NCI-H510A treated with DMSO at 0.1 percent for 48 hours (cell line): Measurements from ENCODE around the gene RNASEH2A.
A peak's percentile ranks its signal among the peaks of the same experiment; 100 is the strongest.

Experiments used
- DNase-seq: peaks from one replicate; lab custom pipeline; 2025; lab: John Stamatoyannopoulos, UW

The RNASEH2A gene

GRCh38 chr19:12783291-12783848 lies 23.0 kb upstream of the RNASEH2A start:
- DNase-seq: no peak

- DNase-seq: no peak
Measured at GRCh38 chr19:12783849-12784393, 22.5 kb upstream of the RNASEH2A start.

DNA sequence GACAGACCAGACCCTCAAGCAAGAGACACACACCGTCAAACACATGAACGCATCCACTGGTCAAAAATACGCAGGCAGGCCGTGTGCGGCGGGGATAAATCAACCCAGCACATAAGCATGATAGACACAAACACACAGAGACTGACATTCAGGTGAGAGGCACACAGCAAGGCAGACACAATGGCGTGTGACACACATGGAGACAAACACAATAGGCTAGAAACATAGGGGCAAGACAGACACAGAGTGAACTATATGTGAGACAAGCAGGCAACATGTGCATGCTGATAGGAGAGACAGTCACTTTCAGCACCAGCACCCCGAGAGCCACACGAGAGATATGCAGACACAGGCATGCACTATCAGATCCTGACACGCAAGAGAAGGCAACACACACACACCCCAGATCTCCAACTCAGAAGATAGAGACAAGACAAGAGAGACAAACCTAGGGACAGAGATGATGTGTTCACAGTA lies 22.0 kb upstream of the RNASEH2A start:
- no peak for DNase-seq

GRCh38 chr19:12784871-12785430 lies 21.4 kb upstream of the RNASEH2A start:
- no peak for DNase-seq

DNA sequence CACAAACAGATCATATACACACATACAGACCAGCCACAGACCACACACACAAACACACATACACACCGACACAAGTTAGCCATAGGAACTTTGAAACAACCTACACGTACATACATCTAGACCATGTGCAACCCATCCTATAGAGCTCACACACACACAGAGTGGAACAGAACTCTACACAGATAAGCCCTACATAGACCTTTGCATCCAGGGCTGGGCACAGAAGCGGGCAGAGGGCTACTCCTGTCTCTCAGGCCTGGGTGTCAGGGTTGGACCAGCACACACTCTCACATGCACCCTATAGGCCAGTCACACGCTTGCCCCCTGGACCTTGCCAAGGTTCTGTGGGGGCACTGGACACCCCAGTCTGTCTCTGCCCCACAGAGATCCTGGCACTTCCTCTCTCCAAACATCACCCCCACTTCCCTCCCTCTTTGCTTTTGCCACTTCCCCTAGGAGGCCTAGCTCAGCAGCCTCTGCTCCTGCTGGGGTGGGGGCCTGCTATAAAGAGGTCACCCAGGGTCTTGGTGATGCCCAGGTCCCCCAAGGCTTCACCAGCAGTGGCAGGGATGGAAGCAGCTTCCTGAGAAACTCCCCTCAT lies 20.9 kb upstream of the RNASEH2A start:
- no peak for DNase-seq

GRCh38 chr19:12786141-12786870 lies 20.1 kb upstream of the RNASEH2A start:
- DNase-seq: no peak

DNA sequence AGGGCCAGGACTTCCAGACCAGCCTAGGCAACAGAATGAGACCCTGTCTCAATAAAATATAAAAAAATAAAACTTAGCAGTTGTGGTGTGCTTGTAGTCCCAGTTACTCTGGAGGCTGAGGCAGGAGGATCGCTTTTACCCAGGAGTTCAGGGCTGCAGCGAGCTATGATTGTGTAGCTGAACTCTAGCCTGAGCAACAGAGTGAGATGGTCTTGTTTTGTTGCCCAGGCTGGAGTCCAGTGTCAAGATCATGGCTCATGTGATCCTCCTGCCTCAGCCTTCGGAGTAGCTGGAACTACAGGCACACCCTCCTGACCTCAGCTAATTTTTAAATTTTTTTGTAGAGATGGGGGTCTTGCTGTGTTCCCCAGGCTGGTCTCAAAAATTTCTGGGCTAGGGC lies 19.4 kb upstream of the RNASEH2A start:
- DNase-seq: no peak

DNA sequence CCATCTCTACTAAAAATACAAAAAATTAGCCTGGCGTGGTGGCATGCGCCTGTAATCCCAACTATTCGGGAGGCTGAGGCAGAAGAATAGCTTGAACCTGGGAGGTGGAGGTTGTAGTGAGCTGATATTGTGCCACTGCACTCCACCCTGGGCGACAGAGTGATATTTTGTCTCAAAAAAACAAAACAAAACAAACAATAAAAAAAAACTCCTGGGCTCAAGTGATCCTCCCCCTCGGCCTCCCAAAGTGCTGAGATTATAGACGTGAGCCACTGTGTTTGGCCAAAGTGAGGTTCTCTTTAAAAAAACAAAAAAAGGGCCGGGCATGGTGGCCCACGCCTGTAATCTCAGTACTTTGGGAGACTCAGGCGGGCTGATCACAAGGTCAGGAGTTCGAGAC lies 18.9 kb upstream of the RNASEH2A start:
- DNase-seq: no peak

- no peak for DNase-seq
Measured at GRCh38 chr19:12788042-12788681, 18.2 kb upstream of the RNASEH2A start.

DNA sequence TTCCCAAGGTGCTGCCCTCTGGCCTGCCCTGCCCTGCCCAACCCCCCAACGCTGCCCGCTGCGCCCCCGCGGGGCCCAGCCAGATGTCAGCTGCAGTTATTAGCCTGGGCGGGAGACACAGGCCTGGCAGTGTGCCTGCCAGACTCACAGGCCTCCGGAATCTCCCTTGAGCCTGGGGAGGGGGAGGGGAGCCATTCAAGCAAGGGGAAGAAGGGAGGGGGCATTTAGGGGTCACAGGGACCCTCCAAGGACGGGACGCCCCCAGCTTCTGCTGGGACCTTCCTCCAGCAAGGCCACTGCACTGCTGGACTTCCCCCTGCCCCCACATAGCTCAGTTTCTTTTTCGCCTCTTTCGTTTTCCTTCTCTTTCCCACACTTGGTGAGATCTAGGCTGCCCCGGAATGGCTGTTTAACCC lies 17.7 kb upstream of the RNASEH2A start:
- no peak for DNase-seq

- no peak for DNase-seq
Measured at GRCh38 chr19:12789098-12789903, 17.1 kb upstream of the RNASEH2A start.

DNA sequence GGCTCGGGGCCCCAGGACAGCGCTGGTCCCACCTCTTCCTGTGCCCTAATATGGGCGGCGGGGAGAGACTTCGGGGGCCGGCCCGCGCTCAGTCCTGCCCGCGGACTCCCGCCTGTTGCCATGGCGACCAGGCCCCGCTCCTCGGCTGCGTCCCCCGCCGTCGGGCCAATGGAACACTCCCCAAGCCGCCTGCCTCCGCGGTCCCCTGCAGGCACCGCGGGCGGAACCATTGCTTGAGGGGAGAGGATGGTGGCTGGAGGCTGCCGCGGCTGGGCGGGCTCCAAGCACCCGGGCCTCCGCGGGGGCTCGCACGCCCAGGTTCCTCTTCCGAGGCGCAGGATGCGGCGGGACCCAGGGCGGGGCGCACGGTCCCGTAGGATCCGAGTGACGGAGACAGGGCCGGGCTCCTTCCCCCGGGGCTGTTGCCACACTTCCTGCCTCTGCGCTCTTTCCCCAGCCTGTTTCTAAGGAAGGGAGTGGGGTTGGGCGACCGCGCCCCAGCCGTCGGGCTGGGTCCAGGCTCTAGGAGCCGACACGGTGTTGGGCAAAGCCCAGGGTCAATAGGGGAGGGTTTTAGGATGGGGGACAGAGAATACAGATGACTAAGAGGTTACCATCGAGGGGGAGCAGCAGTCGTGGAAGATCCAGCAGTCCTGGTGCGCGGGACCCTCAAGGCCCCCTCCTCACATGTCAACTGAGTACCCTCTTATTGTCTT lies 16.3 kb upstream of the RNASEH2A start:
- peak; percentile 93 for DNase-seq

DNA sequence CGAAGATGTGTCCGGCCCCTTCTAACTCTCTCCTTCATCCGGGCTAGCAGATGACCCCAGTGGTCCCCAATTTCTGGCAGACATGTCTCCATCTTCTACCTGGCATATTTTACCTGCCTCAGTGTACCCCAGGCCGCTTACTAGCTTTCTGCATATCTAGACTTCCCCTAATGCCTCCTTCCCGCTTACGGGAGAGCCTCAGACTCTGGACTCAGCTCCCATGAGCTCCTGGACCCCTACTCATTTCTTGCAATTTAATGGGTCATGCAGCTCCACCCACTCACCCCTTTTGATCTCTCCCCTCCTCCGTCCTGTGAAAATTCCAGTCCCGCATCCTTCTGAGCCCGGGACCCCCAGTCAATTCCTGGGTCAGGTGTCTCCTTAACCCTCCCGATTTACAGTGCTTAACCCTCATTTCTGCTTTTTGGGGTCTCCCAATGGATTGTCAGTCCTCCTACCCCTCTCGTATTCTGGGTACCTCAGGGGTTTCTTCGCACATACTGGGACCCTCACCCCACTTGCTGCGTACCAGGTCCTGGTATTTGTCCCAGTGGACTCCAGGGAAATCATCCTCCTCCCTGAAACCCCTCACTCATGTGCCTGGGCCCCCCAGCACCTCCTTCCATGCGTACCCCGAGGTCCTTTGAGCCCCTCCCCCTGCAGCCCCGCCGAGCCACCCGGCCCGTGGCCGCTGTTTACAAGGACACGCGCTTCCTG lies 15.6 kb upstream of the RNASEH2A start:
- no peak for DNase-seq

DNA sequence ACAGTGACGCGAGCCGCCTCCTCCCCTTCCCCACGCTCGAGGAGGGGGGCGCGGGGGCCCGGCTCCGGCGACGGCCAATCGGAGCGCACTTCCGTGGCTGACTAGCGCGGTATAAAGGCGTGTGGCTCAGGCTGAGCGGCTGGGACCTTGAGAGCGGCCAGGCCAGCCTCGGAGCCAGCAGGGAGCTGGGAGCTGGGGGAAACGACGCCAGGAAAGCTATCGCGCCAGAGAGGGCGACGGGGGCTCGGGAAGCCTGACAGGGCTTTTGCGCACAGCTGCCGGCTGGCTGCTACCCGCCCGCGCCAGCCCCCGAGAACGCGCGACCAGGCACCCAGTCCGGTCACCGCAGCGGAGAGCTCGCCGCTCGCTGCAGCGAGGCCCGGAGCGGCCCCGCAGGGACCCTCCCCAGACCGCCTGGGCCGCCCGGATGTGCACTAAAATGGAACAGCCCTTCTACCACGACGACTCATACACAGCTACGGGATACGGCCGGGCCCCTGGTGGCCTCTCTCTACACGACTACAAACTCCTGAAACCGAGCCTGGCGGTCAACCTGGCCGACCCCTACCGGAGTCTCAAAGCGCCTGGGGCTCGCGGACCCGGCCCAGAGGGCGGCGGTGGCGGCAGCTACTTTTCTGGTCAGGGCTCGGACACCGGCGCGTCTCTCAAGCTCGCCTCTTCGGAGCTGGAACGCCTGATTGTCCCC lies 14.9 kb upstream of the RNASEH2A start, which contains the start of gene JUNB:
TSS of gene JUNB (plus strand) at position 142 of the 706 bp plus-strand sequence. CDS start at position 428, 286 bp downstream.
- DNase-seq: peak; percentile 92

GRCh38 chr19:12792051-12792852 lies 14.1 kb upstream of the RNASEH2A start:
- peak; percentile 72 for DNase-seq

- DNase-seq: no peak
Measured at GRCh38 chr19:12792853-12793289, 13.5 kb upstream of the RNASEH2A start.

DNA sequence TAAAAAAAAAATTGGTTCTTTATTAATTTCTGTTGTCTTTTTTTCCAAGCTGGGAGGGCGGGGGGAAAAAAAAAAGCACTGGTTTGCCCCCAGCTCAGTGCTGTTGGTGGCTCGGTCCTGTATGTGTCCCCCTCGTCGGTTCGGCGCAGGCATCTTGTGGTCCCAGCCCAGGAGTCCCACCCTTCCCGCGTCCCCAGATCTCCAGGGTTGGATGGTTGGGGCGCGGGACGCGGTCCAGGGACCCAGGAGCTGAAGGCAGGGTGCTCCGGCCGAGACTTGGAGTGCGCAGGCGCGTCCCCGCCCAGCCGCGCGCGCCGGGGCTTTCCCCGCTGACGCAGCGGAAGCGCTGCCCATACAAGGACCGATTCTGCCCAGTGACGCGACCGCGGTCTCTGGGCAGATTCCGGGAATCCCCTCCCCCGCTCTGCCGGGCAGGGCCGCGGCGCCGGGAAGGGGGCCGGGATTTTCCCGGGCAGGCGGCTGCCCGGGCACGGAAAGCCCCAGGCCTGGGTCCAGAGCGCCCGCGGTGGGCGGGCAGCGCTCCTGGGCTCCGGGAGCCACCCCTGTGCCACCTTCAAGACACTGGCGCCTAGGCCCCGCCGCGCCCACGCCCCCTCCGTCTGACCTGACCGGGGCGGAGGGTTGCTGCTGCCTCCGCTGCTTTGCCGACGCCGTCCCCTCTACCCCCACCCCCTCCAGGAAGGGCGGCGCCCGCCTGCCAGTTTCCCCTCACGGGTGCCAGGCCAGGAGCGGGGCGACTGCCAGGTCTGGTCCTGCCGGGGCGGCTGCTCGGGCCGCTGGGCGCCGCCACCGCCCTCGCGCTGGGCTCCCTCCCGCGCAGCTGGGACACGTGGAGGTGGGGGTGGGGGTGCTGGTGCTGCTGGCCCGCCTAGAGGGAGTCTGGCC lies 12.8 kb upstream of the RNASEH2A start:
- peak; percentile 92 for DNase-seq
